ENCODE measurements around the gene GCLC. TPM values are rescaled to one million over a fixed set of nuclear protein-coding genes. Genes with fewer than 3 reads are reported as not detected.

Gene GCLC
- total and polyA plus RNA-seq, 2 experiments from 2014 or later = 16.9 to 40.3 TPM

DNA sequence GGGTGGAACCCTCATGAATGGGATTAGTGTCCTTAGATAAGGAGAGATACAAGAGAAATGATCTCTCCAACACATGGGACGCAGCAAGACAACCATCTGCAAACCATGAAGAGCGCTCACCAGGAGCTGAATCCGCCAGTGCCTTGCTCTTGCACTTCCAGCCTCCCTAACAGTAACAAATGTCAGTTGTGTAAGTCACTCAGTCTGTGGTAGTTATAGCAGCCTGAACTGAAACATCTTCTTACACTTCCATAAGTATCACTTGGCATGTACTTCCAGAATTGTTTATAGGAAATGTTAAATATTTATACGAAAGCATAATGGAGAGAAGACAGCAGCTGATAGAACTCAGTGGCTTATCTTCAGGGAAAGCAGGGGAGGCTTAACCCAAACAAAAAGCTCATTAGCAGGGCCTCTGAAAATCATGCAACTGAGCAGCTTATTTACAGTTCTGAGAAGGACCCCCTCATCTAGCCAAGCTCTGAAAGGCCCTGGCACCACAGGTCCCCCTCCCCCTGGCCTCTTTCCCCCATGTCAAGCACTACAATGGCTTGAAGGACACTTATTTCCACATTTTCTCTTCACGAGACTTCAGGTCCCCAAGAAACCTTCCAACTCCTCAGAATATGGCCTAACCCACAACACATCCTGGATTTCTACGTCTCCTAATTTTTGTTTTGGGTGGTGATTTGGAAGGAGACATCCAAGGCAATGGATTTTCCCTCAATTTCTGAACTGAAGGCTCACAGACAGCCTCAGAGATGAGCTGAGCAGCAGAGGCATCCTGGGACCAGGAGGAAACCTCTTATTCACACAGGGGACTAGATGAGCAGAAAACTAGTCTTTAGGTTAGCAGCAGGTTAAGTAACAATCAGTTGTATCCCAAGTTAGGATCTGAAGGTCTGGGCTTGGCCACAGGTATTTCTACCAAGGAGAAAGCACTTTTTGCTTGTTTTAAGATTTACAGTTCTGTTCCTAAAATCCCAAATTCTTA, 49.1 kb downstream of the GCLC start:
- no peak overlapping the region for H3K4me3 Mint-ChIP-seq
- Histone ChIP-seq H3K27ac (ENCODE audit: low read depth) (no peak overlapping the region), H3F3A (replicated peaks; ENCODE audit: low read depth) (no peaks in the 10 kb centered on the region), H3K9me2 (ENCODE audit: insufficient read depth) (no peaks in the 10 kb centered on the region), H4K20me1 (replicated peaks; ENCODE audit: insufficient read depth) (peaks cover 2% of the 10 kb centered on the region; the same call in 1 of the 2 replicates), H3K79me2 (replicated peaks; ENCODE audit: insufficient read depth) (no peaks in the 10 kb centered on the region), H3K27me3 (ENCODE audit: insufficient read depth) (no peaks in the 10 kb centered on the region), H3K4me1 (ENCODE audit: insufficient read depth) (0 out of 2 replicates have a peak, but pooled peaks cover 2% of the 10 kb centered on the region), H3K4me3 (no peak overlapping the region), H3K4me2 (no peak overlapping the region), H2AFZ (no peak overlapping the region), H3K36me3 (ENCODE audit: insufficient read depth) (peaks cover 11% of the 10 kb centered on the region)
- H3K9me3 Mint-ChIP-seq = no peaks in the 10 kb centered on the region
- peaks cover 5% of the 10 kb centered on the region; the same call in 2 of the 3 replicates for H3K4me1 Mint-ChIP-seq
- ATAC-seq = no peak
- no peaks in the 10 kb centered on the region for H3K27me3 Mint-ChIP-seq (ENCODE audit: insufficient read depth, low read depth, poor library complexity)
- H3K27ac Mint-ChIP-seq = no peak overlapping the region
- H3K36me3 Mint-ChIP-seq (ENCODE audit: low read depth) = peaks cover 21% of the 10 kb centered on the region
- TF ChIP-seq EZH2 (IDR thresholded peaks at IDR 0.05; ENCODE audit: low read depth, unreplicated experiment) = no peak
- no peak for TF ChIP-seq STAT1 (IDR thresholded peaks at IDR 0.05; ENCODE audit: unreplicated experiment)
- TF ChIP-seq, protein P1, sequence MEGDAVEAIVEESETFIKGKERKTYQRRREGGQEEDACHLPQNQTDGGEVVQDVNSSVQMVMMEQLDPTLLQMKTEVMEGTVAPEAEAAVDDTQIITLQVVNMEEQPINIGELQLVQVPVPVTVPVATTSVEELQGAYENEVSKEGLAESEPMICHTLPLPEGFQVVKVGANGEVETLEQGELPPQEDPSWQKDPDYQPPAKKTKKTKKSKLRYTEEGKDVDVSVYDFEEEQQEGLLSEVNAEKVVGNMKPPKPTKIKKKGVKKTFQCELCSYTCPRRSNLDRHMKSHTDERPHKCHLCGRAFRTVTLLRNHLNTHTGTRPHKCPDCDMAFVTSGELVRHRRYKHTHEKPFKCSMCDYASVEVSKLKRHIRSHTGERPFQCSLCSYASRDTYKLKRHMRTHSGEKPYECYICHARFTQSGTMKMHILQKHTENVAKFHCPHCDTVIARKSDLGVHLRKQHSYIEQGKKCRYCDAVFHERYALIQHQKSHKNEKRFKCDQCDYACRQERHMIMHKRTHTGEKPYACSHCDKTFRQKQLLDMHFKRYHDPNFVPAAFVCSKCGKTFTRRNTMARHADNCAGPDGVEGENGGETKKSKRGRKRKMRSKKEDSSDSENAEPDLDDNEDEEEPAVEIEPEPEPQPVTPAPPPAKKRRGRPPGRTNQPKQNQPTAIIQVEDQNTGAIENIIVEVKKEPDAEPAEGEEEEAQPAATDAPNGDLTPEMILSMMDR (conservative IDR thresholded peaks at IDR 0.05; ENCODE audit: low read depth in 2 of 2) = no peak
- TF ChIP-seq JUNB (IDR thresholded peaks at IDR 0.05; ENCODE audit: unreplicated experiment) = no peak
- TF ChIP-seq ZNF331 (CRISPR knock-in tag; IDR thresholded peaks at IDR 0.05; ENCODE audit: low read depth) = no peak
- no peak for TF ChIP-seq CREB1 (CRISPR knock-in tag; IDR thresholded peaks at IDR 0.05; ENCODE audit: low read depth)
- TF ChIP-seq EZH2phosphoT487 (IDR thresholded peaks at IDR 0.05; ENCODE audit: unreplicated experiment) = no peak
- TF ChIP-seq, protein P2, sequence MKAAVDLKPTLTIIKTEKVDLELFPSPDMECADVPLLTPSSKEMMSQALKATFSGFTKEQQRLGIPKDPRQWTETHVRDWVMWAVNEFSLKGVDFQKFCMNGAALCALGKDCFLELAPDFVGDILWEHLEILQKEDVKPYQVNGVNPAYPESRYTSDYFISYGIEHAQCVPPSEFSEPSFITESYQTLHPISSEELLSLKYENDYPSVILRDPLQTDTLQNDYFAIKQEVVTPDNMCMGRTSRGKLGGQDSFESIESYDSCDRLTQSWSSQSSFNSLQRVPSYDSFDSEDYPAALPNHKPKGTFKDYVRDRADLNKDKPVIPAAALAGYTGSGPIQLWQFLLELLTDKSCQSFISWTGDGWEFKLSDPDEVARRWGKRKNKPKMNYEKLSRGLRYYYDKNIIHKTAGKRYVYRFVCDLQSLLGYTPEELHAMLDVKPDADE (IDR thresholded peaks at IDR 0.05) = no peak
- TF ChIP-seq, protein P3, sequence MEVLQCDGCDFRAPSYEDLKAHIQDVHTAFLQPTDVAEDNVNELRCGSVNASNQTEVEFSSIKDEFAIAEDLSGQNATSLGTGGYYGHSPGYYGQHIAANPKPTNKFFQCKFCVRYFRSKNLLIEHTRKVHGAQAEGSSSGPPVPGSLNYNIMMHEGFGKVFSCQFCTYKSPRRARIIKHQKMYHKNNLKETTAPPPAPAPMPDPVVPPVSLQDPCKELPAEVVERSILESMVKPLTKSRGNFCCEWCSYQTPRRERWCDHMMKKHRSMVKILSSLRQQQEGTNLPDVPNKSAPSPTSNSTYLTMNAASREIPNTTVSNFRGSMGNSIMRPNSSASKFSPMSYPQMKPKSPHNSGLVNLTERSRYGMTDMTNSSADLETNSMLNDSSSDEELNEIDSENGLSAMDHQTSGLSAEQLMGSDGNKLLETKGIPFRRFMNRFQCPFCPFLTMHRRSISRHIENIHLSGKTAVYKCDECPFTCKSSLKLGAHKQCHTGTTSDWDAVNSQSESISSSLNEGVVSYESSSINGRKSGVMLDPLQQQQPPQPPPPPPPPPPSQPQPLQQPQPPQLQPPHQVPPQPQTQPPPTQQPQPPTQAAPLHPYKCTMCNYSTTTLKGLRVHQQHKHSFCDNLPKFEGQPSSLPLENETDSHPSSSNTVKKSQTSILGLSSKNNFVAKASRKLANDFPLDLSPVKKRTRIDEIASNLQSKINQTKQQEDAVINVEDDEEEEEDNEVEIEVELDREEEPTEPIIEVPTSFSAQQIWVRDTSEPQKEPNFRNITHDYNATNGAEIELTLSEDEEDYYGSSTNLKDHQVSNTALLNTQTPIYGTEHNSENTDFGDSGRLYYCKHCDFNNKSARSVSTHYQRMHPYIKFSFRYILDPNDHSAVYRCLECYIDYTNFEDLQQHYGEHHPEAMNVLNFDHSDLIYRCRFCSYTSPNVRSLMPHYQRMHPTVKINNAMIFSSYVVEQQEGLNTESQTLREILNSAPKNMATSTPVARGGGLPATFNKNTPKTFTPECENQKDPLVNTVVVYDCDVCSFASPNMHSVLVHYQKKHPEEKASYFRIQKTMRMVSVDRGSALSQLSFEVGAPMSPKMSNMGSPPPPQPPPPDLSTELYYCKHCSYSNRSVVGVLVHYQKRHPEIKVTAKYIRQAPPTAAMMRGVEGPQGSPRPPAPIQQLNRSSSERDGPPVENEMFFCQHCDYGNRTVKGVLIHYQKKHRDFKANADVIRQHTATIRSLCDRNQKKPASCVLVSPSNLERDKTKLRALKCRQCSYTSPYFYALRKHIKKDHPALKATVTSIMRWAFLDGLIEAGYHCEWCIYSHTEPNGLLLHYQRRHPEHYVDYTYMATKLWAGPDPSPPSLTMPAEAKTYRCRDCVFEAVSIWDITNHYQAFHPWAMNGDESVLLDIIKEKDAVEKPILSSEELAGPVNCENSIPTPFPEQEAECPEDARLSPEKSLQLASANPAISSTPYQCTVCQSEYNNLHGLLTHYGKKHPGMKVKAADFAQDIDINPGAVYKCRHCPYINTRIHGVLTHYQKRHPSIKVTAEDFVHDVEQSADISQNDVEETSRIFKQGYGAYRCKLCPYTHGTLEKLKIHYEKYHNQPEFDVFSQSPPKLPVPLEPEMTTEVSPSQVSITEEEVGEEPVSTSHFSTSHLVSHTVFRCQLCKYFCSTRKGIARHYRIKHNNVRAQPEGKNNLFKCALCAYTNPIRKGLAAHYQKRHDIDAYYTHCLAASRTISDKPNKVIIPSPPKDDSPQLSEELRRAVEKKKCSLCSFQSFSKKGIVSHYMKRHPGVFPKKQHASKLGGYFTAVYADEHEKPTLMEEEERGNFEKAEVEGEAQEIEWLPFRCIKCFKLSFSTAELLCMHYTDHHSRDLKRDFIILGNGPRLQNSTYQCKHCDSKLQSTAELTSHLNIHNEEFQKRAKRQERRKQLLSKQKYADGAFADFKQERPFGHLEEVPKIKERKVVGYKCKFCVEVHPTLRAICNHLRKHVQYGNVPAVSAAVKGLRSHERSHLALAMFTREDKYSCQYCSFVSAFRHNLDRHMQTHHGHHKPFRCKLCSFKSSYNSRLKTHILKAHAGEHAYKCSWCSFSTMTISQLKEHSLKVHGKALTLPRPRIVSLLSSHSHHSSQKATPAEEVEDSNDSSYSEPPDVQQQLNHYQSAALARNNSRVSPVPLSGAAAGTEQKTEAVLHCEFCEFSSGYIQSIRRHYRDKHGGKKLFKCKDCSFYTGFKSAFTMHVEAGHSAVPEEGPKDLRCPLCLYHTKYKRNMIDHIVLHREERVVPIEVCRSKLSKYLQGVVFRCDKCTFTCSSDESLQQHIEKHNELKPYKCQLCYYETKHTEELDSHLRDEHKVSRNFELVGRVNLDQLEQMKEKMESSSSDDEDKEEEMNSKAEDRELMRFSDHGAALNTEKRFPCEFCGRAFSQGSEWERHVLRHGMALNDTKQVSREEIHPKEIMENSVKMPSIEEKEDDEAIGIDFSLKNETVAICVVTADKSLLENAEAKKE (CRISPR knock-in tag; IDR thresholded peaks at IDR 0.05) = no peak
- no peak for TF ChIP-seq NANOG (IDR thresholded peaks at IDR 0.05; ENCODE audit: borderline replicate concordance)
- TF ChIP-seq, protein P4, sequence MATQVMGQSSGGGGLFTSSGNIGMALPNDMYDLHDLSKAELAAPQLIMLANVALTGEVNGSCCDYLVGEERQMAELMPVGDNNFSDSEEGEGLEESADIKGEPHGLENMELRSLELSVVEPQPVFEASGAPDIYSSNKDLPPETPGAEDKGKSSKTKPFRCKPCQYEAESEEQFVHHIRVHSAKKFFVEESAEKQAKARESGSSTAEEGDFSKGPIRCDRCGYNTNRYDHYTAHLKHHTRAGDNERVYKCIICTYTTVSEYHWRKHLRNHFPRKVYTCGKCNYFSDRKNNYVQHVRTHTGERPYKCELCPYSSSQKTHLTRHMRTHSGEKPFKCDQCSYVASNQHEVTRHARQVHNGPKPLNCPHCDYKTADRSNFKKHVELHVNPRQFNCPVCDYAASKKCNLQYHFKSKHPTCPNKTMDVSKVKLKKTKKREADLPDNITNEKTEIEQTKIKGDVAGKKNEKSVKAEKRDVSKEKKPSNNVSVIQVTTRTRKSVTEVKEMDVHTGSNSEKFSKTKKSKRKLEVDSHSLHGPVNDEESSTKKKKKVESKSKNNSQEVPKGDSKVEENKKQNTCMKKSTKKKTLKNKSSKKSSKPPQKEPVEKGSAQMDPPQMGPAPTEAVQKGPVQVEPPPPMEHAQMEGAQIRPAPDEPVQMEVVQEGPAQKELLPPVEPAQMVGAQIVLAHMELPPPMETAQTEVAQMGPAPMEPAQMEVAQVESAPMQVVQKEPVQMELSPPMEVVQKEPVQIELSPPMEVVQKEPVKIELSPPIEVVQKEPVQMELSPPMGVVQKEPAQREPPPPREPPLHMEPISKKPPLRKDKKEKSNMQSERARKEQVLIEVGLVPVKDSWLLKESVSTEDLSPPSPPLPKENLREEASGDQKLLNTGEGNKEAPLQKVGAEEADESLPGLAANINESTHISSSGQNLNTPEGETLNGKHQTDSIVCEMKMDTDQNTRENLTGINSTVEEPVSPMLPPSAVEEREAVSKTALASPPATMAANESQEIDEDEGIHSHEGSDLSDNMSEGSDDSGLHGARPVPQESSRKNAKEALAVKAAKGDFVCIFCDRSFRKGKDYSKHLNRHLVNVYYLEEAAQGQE (IDR thresholded peaks at IDR 0.05; ENCODE audit: unreplicated experiment) = no peak
- TF ChIP-seq ZNF114 (CRISPR knock-in tag; IDR thresholded peaks at IDR 0.05) = no peak
- no peak for TF ChIP-seq POLR2AphosphoS5 (IDR thresholded peaks at IDR 0.05; ENCODE audit: low read depth)
- no peak for DNase-seq (ENCODE audit: low spot score)
